SJCRH30 (cell line): ENCODE results near the gene RNMT. TPM values are rescaled to one million over a fixed set of nuclear protein-coding genes. Genes with fewer than 3 reads are reported as not detected.
"Not testable (repeated sequence)": the region's sequence is repeated elsewhere in the genome, so short reads cannot be mapped to it uniquely, and the experiment has no call there.

ENCODE experiments used
- DNase-seq, 2 experiments: peaks; one replicate each; pipeline ENCODE4 v3.0.0-alpha.2; 2015 to 2020
- H3K27ac ChIP-seq: fragments of 250-450 bp; sonication (Bioruptor Pico); 2 replicates; pipeline ENCODE4 v1.5.1; 2020; ENCODE audit warnings: mild to moderate bottlenecking, moderate library complexity
- H3K27me3 ChIP-seq: fragments of 250-450 bp; sonication (Bioruptor Pico); 2 replicates; pipeline ENCODE4 v1.5.1; 2020; ENCODE audit warnings: mild to moderate bottlenecking, moderate library complexity
- H3K36me3 ChIP-seq: fragments of 250-450 bp; sonication (Bioruptor Pico); 2 replicates; pipeline ENCODE4 v1.5.1; 2020; ENCODE audit warnings: mild to moderate bottlenecking, moderate library complexity
- H3K4me1 ChIP-seq: fragments of 250-450 bp; sonication (Bioruptor Pico); 2 replicates; pipeline ENCODE4 v1.5.1; 2020; ENCODE audit warnings: mild to moderate bottlenecking, moderate library complexity
- H3K4me3 ChIP-seq: fragments of 250-450 bp; sonication (Bioruptor Pico); 2 replicates; pipeline ENCODE4 v1.5.1; 2020; ENCODE audit warnings: mild to moderate bottlenecking, moderate library complexity
- H3K9me3 ChIP-seq: fragments of 250-450 bp; sonication (Bioruptor Pico); replicated peaks from 2 replicates; pipeline ENCODE4 v1.5.1; 2020; ENCODE audit warnings: mild to moderate bottlenecking, moderate library complexity
- total RNA-seq: library from RNA; depleted of rRNA; stranded (reverse); fragments of >200 nt; shearing (Covaris generic); gene quantifications from 2 replicates; pipeline ENCODE4 v1.2.3, GENCODE V29; 2014

RNMT gene
- total RNA-seq, 1 experiment from 2014 or later: 28.2 TPM

DNA sequence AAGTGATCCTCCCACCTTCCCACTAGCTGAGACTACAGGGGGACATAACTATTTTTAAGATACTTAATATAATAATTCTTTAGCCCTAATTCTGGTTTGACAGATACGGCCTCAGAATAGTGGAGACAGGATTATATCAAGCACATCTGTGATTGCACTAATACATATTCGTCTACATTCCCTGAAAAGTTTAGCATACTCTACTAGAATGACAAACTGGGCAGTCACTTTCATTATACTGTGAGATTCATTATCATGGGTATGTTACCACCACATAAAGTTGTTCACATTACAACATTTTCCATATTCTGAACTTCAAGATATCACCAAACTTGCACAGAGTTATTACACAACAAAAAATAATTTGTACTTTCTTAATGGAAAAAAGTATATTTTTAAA is 11.1 kb upstream of the RNMT start:
- H3K27ac ChIP-seq: no peak overlapping the region
- no peak for DNase-seq
- no peaks in the 10 kb centered on the region for H3K9me3 ChIP-seq
- H3K36me3 ChIP-seq: no peaks in the 10 kb centered on the region; the same call in 1 of the 2 replicates
- H3K4me3 ChIP-seq: no peak overlapping the region
- H3K27me3 ChIP-seq: no peaks in the 10 kb centered on the region
- no peaks in the 10 kb centered on the region for H3K4me1 ChIP-seq

DNA sequence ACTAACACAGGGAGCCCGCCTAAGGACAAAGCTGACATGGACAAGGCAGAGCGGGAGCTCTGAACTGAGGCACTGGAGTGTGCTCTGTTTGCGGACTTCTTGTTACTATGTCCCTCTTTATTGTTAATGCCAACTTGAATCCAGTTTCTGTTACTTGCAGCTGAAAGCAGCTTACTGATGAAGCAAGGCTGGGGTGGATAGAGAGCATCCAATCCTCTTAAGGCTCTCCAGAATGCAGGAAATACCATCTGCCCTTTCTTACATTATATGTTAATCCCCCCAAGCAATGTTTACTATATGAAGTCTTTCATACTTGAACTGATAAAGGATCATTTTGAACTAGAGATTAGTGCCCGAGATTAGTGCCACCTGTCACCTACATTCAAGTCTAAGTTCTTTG is 9.6 kb upstream of the RNMT start:
- no peaks in the 10 kb centered on the region; the same call in 1 of the 2 replicates for H3K36me3 ChIP-seq
- H3K27me3 ChIP-seq: no peaks in the 10 kb centered on the region
- peak in 1 of 2 experiments; percentile 34 for DNase-seq
- H3K27ac ChIP-seq: peak overlapping the region; percentile 13; the same call in 1 of the 2 replicates
- H3K4me3 ChIP-seq: no peak overlapping the region
- no peaks in the 10 kb centered on the region for H3K9me3 ChIP-seq
- H3K4me1 ChIP-seq: no peaks in the 10 kb centered on the region

GRCh38 chr18:13720123-13720522 is 6.3 kb upstream of the RNMT start:
- H3K27ac ChIP-seq: no peak overlapping the region
- H3K27me3 ChIP-seq: no peaks in the 10 kb centered on the region
- no peak overlapping the region for H3K4me3 ChIP-seq
- no peaks in the 10 kb centered on the region for H3K4me1 ChIP-seq
- no peaks in the 10 kb centered on the region; the same call in 1 of the 2 replicates for H3K36me3 ChIP-seq
- no peak for DNase-seq
- H3K9me3 ChIP-seq: no peaks in the 10 kb centered on the region

DNA sequence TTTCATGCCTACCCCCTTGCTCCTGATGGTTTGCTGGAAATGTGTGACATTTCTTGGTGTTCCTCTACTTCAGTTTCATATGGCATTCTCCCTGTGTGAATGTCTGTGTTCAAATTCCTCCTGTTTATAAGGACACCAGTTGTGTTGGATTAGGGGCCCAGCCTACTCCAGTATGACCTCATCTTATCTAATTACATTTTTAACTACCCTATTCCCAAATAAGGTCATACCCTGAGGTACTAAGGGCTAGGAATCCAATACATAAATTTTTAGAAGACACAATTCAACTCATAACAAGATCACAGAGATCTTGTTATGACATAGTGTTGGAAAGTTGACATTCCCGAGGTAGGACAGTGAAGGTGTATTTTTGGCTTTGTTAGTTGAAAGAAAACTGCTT is 5.6 kb upstream of the RNMT start:
- Histone ChIP-seq H3K9me3 (no peaks in the 10 kb centered on the region), H3K27ac (no peak overlapping the region), H3K4me3 (no peak overlapping the region), H3K27me3 (no peaks in the 10 kb centered on the region), H3K36me3 (no peaks in the 10 kb centered on the region; the same call in 1 of the 2 replicates), H3K4me1 (no peaks in the 10 kb centered on the region)
- DNase-seq: peak in 1 of 2 experiments; percentile 8

GRCh38 chr18:13725566-13726231 is 774 bp upstream of the RNMT start:
- no peaks in the 10 kb centered on the region for H3K27me3 ChIP-seq
- peaks cover 3% of the 10 kb centered on the region; the same call in 1 of the 2 replicates for H3K36me3 ChIP-seq
- peak overlapping the region; percentile 82 for H3K27ac ChIP-seq
- no peaks in the 10 kb centered on the region for H3K9me3 ChIP-seq
- peak overlapping the region; percentile 85 for H3K4me3 ChIP-seq
- H3K4me1 ChIP-seq: no peaks in the 10 kb centered on the region
- no peak for DNase-seq

DNA sequence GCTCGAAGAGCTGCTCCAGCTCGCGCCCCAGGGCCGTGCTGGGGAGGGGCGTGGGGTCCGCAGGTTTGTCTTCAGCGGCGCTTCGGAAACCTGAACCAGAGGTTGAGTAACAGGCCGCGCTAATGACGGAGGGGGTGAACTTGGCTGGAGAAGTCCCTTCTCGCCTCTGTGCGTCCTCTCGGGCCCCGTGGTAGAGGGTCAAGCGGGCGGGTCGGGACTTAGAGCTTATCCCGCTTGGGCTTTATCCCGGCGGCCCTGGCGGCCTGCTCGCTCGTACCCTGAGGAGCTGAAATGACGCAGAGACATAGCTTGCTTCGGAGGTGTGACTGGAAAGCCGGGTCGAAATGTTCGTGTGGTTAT is 479 bp downstream of the RNMT start:
- peak in 1 of 2 experiments; percentile 41 for DNase-seq
- Histone ChIP-seq H3K9me3 (no peaks in the 10 kb centered on the region), H3K4me3 (peak overlapping the region; percentile 85), H3K27me3 (no peaks in the 10 kb centered on the region), H3K4me1 (no peaks in the 10 kb centered on the region), H3K27ac (peak overlapping the region; percentile 82), H3K36me3 (peaks cover 3% of the 10 kb centered on the region; the same call in 1 of the 2 replicates)

- no peaks in the 10 kb centered on the region for H3K4me1 ChIP-seq
- no peak overlapping the region for H3K4me3 ChIP-seq
- DNase-seq: no peak
- peaks cover 10% of the 10 kb centered on the region; the same call in 1 of the 2 replicates for H3K36me3 ChIP-seq
- H3K27ac ChIP-seq: no peak overlapping the region
- no peaks in the 10 kb centered on the region for H3K27me3 ChIP-seq
- H3K9me3 ChIP-seq: no peaks in the 10 kb centered on the region
Measured at GRCh38 chr18:13730481-13730880, 4.0 kb downstream of the RNMT start.

- Histone ChIP-seq H3K27me3 (no peaks in the 10 kb centered on the region), H3K36me3 (peaks cover 11% of the 10 kb centered on the region; the same call in 1 of the 2 replicates), H3K9me3 (no peaks in the 10 kb centered on the region), H3K4me3 (no peak overlapping the region), H3K27ac (no peak overlapping the region), H3K4me1 (no peaks in the 10 kb centered on the region)
- no peak for DNase-seq
Measured at GRCh38 chr18:13735681-13736080, 9.2 kb downstream of the RNMT start.

- no peak for DNase-seq
- H3K4me3 ChIP-seq: no peak overlapping the region
- H3K36me3 ChIP-seq: peaks cover 14% of the 10 kb centered on the region
- no peak overlapping the region for H3K27ac ChIP-seq
- no peaks in the 10 kb centered on the region for H3K27me3 ChIP-seq
- no peaks in the 10 kb centered on the region for H3K4me1 ChIP-seq
- H3K9me3 ChIP-seq: no peaks in the 10 kb centered on the region
Measured at GRCh38 chr18:13745696-13746095, 19.2 kb downstream of the RNMT start.

DNA sequence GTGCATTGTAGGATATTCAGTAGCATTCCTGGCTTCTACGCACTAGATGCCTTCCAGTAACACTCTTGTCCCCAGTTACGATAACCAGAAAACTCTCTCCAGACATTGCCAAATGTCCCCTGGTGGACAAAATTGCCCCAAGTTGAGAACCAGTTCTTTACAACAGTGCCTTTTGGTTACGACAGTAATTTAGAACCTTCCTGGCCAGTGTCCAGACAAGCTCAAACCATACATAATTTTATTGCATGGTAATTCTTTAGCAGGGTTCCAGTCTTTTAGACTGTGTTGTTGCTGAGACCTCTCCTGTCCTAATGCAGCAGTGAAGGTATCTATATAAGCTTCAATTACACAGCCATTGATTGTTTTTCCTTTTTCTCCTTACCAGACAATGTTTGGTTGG is 20.2 kb downstream of the RNMT start:
- DNase-seq: no peak
- Histone ChIP-seq H3K4me1 (no peaks in the 10 kb centered on the region), H3K9me3 (no peaks in the 10 kb centered on the region), H3K36me3 (peaks cover 9% of the 10 kb centered on the region; the same call in 1 of the 2 replicates), H3K27me3 (no peaks in the 10 kb centered on the region), H3K27ac (no peak overlapping the region), H3K4me3 (no peak overlapping the region)

- not testable (repeated sequence) for DNase-seq, H3K27ac ChIP-seq, H3K4me1 ChIP-seq, H3K27me3 ChIP-seq, H3K9me3 ChIP-seq, H3K36me3 ChIP-seq, H3K4me3 ChIP-seq
Measured at GRCh38 chr18:13751599-13751998, 25.1 kb downstream of the RNMT start.

DNA sequence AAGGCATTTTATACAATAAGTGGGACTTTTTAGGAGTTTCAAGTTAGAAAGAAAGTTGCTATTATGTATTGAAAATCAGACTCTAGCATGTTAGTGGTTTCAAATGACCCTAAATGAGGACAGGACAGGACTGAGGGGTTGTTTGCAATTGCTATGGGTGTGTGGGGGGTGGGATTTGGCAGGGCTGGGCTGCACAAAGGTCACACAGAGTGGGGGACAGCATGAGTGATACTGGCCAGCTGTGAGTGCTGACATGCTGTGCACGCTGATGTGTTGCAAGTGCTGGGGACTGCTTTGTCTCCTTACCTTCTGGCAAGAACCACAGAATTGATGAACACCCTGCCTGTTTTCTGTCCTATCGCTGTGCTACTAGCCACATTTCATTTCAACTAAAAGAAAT is 29.8 kb downstream of the RNMT start:
- no peak for DNase-seq
- H3K27ac ChIP-seq: no peak overlapping the region
- H3K4me3 ChIP-seq: no peak overlapping the region
- no peaks in the 10 kb centered on the region for H3K4me1 ChIP-seq
- no peaks in the 10 kb centered on the region for H3K36me3 ChIP-seq
- H3K27me3 ChIP-seq: no peaks in the 10 kb centered on the region
- no peaks in the 10 kb centered on the region for H3K9me3 ChIP-seq

DNA sequence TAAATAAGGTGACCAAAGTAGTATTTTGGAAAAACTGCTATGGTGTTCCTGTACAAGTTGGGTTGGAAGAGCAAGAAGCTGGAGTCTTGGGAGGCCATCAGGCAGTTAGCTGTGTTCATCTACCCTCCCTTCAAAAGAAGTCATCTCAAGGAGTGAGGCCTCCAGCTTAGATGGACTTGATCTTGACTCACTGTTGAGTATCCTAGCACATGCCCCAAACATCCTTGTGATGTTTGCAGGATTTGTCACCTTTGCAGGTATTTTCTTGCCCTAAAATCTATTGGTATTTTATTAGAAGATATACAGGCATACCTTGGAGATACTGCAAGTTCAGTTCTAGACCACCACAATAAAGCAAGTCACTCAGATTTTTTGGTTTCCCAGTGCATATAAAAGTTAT is 30.2 kb downstream of the RNMT start:
- no peaks in the 10 kb centered on the region for H3K9me3 ChIP-seq
- H3K4me1 ChIP-seq: no peaks in the 10 kb centered on the region
- DNase-seq: no peak
- H3K4me3 ChIP-seq: no peak overlapping the region
- H3K36me3 ChIP-seq: no peaks in the 10 kb centered on the region
- no peaks in the 10 kb centered on the region for H3K27me3 ChIP-seq
- no peak overlapping the region for H3K27ac ChIP-seq

- no peak overlapping the region for H3K4me3 ChIP-seq
- no peak overlapping the region for H3K27ac ChIP-seq
- no peaks in the 10 kb centered on the region for H3K36me3 ChIP-seq
- H3K9me3 ChIP-seq: no peaks in the 10 kb centered on the region
- no peaks in the 10 kb centered on the region for H3K27me3 ChIP-seq
- DNase-seq: no peak
- no peaks in the 10 kb centered on the region for H3K4me1 ChIP-seq
Measured at GRCh38 chr18:13758622-13759021, 32.1 kb downstream of the RNMT start.

DNA sequence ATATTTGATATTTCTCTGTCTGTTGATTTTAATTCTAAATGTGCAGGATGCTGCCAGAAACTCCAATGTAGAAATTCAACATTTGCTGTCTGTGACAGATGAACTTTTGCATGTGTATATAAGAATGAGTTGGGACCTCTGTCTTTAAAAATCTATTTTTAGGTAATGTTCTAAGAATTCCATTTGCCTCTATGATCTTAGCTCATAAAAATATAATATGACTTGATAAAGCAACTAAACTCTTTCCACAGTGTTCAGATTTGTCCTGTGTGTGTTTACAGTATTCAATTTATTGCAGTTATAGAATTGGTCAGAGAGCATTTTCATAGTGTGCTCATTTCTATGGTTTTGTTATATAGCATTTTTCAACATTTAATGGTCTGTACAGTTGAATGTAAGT is 33.6 kb downstream of the RNMT start:
- no peaks in the 10 kb centered on the region for H3K4me1 ChIP-seq
- no peaks in the 10 kb centered on the region for H3K36me3 ChIP-seq
- DNase-seq: no peak
- H3K9me3 ChIP-seq: no peaks in the 10 kb centered on the region
- no peak overlapping the region for H3K27ac ChIP-seq
- no peaks in the 10 kb centered on the region for H3K27me3 ChIP-seq
- H3K4me3 ChIP-seq: no peak overlapping the region
